Hepatocyte (in vitro differentiated cells): ENCODE measurements around the gene DSCAM. TPM values are rescaled to one million over a fixed set of nuclear protein-coding genes. Genes with fewer than 3 reads are reported as not detected.

ENCODE experiments used
- DNase-seq: peaks from one replicate; pipeline ENCODE4 v3.0.0-alpha.2; 2016; ENCODE audit warnings: low spot score
- H2AFZ ChIP-seq: fragments of 200-600 bp; sonication (generic); 2 replicates; pipeline ENCODE4 v1.6.0; 2016; ENCODE audit warnings: antibody characterized with exemption, mild to moderate bottlenecking
- H3K27ac ChIP-seq: fragments of 200-600 bp; sonication (generic); 2 replicates; pipeline ENCODE4 v1.5.1; 2016; ENCODE audit warnings: mild to moderate bottlenecking
- H3K27me3 ChIP-seq: fragments of 200-600 bp; sonication (generic); 2 replicates; pipeline ENCODE4 v1.6.1; 2016
- H3K36me3 ChIP-seq: fragments of 200-600 bp; sonication (generic); replicated peaks from 2 replicates; pipeline ENCODE4 v1.5.1; 2016; ENCODE audit warnings: low read depth; ENCODE audit not compliant: insufficient read depth
- H3K4me1 ChIP-seq: fragments of 200-600 bp; sonication (generic); 2 replicates; pipeline ENCODE4 v1.5.1; 2016; ENCODE audit warnings: mild to moderate bottlenecking, moderate library complexity; ENCODE audit not compliant: insufficient read depth
- H3K4me2 ChIP-seq: fragments of 200-600 bp; sonication (generic); 2 replicates; pipeline ENCODE4 v1.6.0; 2016
- H3K4me3 ChIP-seq: fragments of 200-600 bp; sonication (generic); 2 replicates; pipeline ENCODE4 v1.5.1; 2016; ENCODE audit warnings: mild to moderate bottlenecking
- H3K79me2 ChIP-seq: fragments of 200-600 bp; sonication (generic); 2 replicates; pipeline ENCODE4 v1.6.0; 2017; ENCODE audit warnings: mild to moderate bottlenecking
- H3K9me2 ChIP-seq: fragments of 200-600 bp; sonication (generic); replicated peaks from 2 replicates; pipeline ENCODE4 v1.6.0; 2017; ENCODE audit warnings: mild to moderate bottlenecking; ENCODE audit not compliant: insufficient read depth
- H3K9me3 ChIP-seq: fragments of 200-600 bp; sonication (generic); 2 replicates; pipeline ENCODE4 v1.5.1; 2016; ENCODE audit warnings: low read depth, mild to moderate bottlenecking
- H4K20me1 ChIP-seq: fragments of 200-600 bp; sonication (generic); 2 replicates; pipeline ENCODE4 v1.6.0; 2016; ENCODE audit warnings: mild to moderate bottlenecking; ENCODE audit not compliant: insufficient read depth, poor library complexity, severe bottlenecking
- CTCF ChIP-seq: fragments of 200-600 bp; sonication (generic); IDR thresholded peaks from 2 replicates; pipeline ENCODE4 v1.5.1; 2016; ENCODE audit warnings: antibody characterized with exemption, mild to moderate bottlenecking; ENCODE audit not compliant: poor library complexity
- EZH2 ChIP-seq: fragments of 200-600 bp; sonication (generic); IDR thresholded peaks from 2 replicates; pipeline ENCODE4 v1.6.1; 2016; ENCODE audit warnings: antibody characterized with exemption, mild to moderate bottlenecking, borderline replicate concordance
- EZH2phosphoT487 ChIP-seq: fragments of 200-600 bp; sonication (generic); IDR thresholded peaks from one replicate; pipeline ENCODE4 v1.6.1; 2018; ENCODE audit warnings: antibody characterized with exemption, mild to moderate bottlenecking, low read depth, moderate library complexity; ENCODE audit not compliant: unreplicated experiment, severe bottlenecking
- WGBS: methylation state at CpG from one replicate; pipeline ENCODE4 v1.1.6; 2016; ENCODE audit warnings: low lambda C conversion rate; ENCODE audit errors: missing lambda C conversion rate; 5-methylcytosine and 5-hydroxymethylcytosine counted together
- polyA plus RNA-seq: library from polyadenylated mRNA; unstranded; fragments of >200 nt; fragmentation: Nextera tagmentation; extraction: Ambion mirVana; gene quantifications from 2 replicates; pipeline ENCODE4 v1.2.1, GENCODE V29; 2016
- total RNA-seq: library from RNA; depleted of rRNA; stranded (reverse); fragments of >200 nt; gene quantifications from 2 replicates; pipeline ENCODE4 v1.2.3, GENCODE V29; 2014

Gene DSCAM
- total and polyA plus RNA-seq, 2 experiments from 2014 or later = 0.33 TPM; not detected in 1

- H3K36me3 ChIP-seq = no peaks in the 10 kb centered on the region
- no peaks in the 10 kb centered on the region for H3K9me3 ChIP-seq
- H3K27me3 ChIP-seq = no peaks in the 10 kb centered on the region
- no peaks in the 10 kb centered on the region for H3K79me2 ChIP-seq
- no peak overlapping the region for H3K27ac ChIP-seq
- TF ChIP-seq EZH2 (no peak), CTCF (no peak), EZH2phosphoT487 (no peak)
- H3K9me2 ChIP-seq = no peaks in the 10 kb centered on the region
- H2AFZ ChIP-seq = no peak overlapping the region
- H3K4me3 ChIP-seq = no peak overlapping the region
- no peaks in the 10 kb centered on the region for H3K4me1 ChIP-seq
- H4K20me1 ChIP-seq = no peaks in the 10 kb centered on the region
- 97% methylated on average over 4 of the region's 4 CpGs for WGBS
- H3K4me2 ChIP-seq = no peak overlapping the region
- DNase-seq = no peak
These were observed 16.9 kb upstream of the DSCAM start for GRCh38 chr21:40863839-40864238.

- Histone ChIP-seq H3K79me2 (no peaks in the 10 kb centered on the region), H3K9me2 (no peaks in the 10 kb centered on the region), H3K36me3 (no peaks in the 10 kb centered on the region), H3K27me3 (no peaks in the 10 kb centered on the region), H3K4me1 (no peaks in the 10 kb centered on the region), H3K9me3 (no peaks in the 10 kb centered on the region), H4K20me1 (no peaks in the 10 kb centered on the region), H3K27ac (no peak overlapping the region), H3K4me3 (no peak overlapping the region), H2AFZ (no peak overlapping the region), H3K4me2 (no peak overlapping the region)
- no peak for DNase-seq
- no peak for TF ChIP-seq CTCF
- no peak for TF ChIP-seq EZH2phosphoT487
- TF ChIP-seq EZH2 = no peak
These were observed 11.6 kb upstream of the DSCAM start for GRCh38 chr21:40858517-40858916.

- no peaks in the 10 kb centered on the region for H3K4me1 ChIP-seq
- 74% methylated on average over 24 of the region's 24 CpGs for WGBS
- no peak for TF ChIP-seq EZH2phosphoT487
- no peak for TF ChIP-seq CTCF
- TF ChIP-seq EZH2 = no peak
- DNase-seq = no peak
- no peak overlapping the region for H3K4me3 ChIP-seq
- no peak overlapping the region for H2AFZ ChIP-seq
- no peak overlapping the region for H3K4me2 ChIP-seq
- H3K27ac ChIP-seq = no peak overlapping the region
- no peaks in the 10 kb centered on the region for H4K20me1 ChIP-seq
- no peaks in the 10 kb centered on the region for H3K27me3 ChIP-seq
- H3K9me2 ChIP-seq = no peaks in the 10 kb centered on the region
- no peaks in the 10 kb centered on the region for H3K36me3 ChIP-seq
- no peaks in the 10 kb centered on the region for H3K79me2 ChIP-seq
- no peaks in the 10 kb centered on the region for H3K9me3 ChIP-seq
These were observed 7.2 kb upstream of the DSCAM start for GRCh38 chr21:40853956-40854688.

GRCh38 chr21:40852563-40852962, 5.6 kb upstream of the DSCAM start:
- Histone ChIP-seq H3K9me2 (no peaks in the 10 kb centered on the region), H3K79me2 (no peaks in the 10 kb centered on the region), H3K4me1 (no peaks in the 10 kb centered on the region), H2AFZ (no peak overlapping the region), H4K20me1 (no peaks in the 10 kb centered on the region), H3K27ac (no peak overlapping the region), H3K36me3 (no peaks in the 10 kb centered on the region), H3K4me3 (no peak overlapping the region), H3K27me3 (peaks cover 15% of the 10 kb centered on the region), H3K4me2 (no peak overlapping the region), H3K9me3 (no peaks in the 10 kb centered on the region)
- WGBS = 85% methylated on average over 5 of the region's 5 CpGs
- no peak for TF ChIP-seq EZH2
- no peak for TF ChIP-seq CTCF
- no peak for TF ChIP-seq EZH2phosphoT487
- DNase-seq = no peak
